ENCODE results near the gene SCIMP.
"Not testable (repeated sequence)": the region's sequence is repeated elsewhere in the genome, so short reads cannot be mapped to it uniquely, and the experiment has no call there.

SCIMP gene

DNA sequence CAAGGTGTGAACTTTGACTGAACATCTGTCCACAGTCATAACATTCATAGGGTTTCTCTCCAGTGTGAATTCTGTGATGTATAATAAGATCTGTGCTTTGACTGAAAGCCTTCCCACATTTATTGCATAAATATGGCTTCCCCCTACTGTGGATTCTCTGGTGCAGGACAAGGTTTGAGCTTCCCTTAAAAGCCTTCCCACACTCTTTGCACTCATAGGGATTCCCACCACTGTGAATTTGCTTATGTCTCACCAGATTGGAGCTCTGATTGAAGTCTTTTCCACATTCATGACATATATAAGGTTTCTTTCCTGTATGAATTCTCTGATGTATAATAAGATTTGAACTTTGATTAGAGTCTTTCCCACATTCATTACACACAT, 51.3 kb downstream of the SCIMP start:
- DNase-seq: no peak

DNA sequence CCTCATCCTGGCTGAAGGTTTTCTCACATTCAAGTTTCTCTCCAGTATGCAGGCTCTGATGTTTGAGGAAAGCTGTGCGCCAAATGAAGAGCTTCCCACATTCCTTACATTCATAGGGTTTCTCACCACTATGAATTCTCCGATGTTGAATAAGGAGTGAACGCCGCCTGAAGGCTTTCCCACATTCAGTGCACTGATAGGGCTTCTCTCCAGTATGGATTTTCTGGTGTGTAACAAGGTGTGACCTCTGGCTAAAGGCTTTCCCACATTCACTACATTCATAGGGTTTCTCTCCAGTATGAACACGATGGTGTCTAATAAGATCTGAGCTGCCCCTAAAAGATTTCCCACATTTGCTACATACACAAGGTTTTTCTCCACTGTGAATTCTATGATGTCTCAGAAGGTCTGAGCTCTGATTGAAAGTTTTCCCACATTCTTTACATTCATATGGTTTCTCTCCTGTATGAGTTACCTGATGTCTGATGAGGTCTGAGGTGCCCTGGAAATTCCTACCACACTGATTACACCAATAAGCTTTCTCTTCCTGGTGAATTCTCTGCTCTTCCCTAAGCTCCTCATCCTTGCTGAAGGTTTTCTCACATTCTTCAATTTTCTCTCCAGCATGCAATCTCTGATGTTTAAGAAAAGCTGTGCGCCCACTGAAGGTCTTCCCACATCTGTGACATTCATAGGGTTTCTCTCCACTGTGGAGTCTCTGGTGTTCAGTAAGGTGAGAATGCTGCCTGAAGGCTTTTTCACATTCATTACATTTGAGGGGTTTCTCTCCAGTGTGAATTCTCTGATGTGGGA, 51.9 kb downstream of the SCIMP start:
- no peak for DNase-seq

DNA sequence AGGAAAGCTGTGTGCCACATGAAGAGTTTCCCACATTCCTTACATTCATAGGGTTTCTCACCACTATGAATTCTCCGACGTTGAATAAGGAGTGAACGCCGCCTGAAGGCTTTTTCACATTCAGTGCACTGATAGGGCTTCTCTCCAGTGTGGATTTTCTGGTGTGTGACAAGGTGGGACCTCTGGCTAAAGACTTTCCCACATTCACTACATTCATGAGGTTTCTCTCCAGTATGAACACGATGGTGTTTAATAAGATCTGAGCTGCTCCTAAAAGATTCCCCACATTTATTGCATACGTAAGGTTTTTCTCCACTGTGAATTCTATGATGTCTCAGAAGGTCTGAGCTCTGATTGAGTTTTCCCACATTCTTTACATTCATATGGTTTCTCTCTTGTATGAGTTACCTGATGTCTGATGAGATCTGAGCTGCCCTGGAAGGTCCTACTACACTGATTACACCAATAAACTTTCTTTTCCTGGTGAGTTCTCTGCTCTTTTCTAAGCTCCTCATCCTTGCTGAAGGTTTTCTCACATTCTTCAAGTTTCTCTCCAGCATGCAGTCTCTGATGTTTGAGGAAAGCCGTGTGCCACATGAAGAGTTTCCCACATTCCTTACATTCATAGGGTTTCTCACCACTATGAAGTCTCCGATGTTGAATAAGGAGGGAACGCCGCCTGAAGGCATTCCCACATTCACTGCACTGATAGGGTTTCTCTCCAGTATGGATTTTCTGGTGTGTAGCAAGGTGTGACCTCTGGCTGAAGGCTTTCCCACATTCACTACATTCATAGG, 53.0 kb downstream of the SCIMP start:
- DNase-seq: no peak

DNA sequence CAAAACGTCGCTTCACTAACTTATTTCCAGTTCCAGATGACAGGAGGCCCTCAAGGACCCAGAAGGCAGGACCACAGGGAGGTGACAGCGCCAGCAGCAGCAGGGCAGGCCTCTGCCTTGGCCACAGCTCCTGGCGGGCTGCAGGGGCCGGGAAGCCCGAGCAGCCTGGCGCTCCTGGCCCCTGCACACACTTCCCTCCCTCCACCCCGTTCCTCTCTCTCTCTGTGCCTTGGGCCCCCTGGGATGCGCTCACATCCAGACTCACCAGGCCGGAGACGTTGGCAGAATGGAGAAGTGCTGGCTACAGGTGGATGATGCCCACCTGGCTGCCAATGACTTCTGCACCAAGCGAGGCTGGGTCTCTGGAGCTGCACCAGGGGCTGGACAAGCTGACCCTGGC, 55.7 kb downstream of the SCIMP start:
- DNase-seq: no peak

DNA sequence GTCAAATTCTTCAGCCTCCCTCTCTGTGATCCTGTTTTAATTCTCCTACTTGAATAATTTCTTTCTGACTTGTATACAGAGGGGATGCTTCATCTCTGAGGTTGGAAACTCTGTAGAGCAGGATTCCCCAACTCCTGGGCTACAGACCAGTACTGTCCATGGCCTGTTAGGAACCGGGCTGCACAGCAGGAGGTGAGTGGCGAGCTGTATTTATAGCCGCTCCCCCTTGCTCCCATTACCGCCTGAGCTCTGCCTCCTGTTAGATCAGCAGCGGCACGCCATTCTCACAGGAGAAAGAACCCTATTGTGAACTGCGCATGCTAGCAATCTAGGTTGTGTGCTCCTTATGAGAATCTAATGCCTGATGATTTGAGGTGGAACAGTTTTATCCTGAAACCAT, 59.6 kb downstream of the SCIMP start:
- not testable (repeated sequence) for DNase-seq

DNA sequence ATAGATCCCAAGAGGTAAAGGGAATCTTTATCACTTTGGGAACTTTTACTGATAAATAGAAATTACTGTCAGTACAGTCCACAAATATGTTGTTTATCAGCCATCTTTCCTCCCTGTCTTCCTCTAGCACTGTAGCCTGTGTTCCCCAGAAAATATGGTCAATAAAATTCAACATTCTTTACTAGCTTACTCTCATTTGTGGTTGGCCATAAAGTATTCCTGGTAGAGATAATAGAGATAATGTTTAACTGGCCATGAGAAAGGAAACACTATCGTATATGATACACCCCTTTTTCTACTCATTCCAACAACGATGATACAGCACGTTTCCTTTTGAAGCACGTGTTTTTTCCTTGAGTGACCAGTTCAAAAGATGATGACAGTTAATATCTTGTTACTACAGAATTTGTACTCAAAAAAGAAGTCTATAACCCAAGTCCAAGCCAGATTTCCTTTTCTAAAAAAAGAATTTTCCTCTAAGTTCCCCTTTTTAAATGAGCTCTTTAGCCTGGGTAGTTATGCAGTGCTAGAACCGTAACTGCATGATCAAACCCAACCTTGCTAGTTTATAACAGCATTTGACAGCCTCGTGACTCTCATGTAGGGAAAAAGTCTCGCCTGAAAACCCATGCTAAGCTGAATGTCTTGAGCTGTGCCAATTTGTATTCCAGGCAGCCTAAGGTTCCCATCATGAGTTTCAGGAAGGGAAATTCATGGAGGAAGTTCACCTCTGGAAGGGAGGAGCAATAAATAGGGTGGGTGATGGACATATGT, 68.7 kb downstream of the SCIMP start:
- DNase-seq: not testable (repeated sequence)

DNA sequence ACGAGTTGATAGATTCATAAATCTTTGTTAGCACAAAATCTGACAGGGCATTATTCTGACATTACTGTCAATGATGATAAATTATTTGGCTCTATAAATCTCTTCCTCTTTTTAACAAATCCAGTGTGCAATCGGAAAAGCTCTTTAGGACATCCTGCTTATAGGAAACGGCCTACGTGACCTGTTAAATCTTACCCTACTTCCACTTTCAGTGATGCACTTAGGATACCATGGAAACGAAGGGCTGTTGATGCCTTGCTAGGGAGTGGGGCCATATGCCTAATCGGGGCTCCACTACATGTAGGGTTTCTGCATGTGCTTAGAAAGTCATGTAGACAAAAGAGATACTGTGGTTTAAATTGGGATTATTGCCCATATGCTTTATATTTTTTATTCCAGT, 70.2 kb downstream of the SCIMP start:
- DNase-seq: no peak

DNA sequence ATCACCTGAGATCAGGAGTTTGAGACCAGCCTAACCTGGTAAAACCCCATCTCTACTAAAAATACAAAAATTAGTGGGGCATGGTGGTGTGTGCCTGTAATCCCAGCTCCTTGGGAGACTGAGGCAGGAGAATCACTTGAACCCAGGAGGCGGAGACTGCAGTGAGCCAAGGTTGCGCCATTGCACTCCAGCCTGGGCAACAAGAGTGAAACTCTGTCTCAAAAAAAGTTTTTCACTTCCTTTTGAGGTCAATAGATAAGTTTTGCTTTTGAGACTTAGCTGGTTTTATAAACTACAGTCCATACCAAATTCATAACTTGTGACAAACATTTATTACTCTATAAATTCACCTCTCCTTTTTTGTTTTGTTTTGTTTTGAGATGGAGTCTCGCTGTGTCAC, 72.9 kb downstream of the SCIMP start:
- not testable (repeated sequence) for DNase-seq

DNA sequence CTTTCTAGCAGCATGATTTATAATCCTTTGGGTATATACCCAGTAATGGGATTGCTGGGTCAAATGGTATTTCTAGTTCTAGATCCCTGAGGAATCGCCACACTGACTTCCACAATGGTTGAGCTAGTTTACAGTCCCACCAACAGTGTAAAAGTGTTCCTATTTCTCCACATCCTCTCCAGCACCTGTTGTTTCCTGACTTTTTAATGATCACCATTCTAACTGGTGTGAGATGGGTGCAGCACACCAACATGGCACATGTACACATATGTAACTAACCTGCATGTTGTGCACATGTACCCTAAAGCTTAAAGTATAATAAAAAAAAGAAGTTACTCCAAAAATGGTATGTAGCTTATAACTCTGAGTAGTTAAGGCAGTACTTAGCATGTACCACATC, 74.0 kb downstream of the SCIMP start:
- not testable (repeated sequence) for DNase-seq
